SK-N-MC (cell line): ENCODE data around the gene ACBD5.

ENCODE experiments used
- EZH2 ChIP-seq: fragments of 200-600 bp; sonication (generic); IDR thresholded peaks from one replicate; pipeline ENCODE4 v1.6.1; 2017; ENCODE audit warnings: antibody characterized with exemption
- FOXP2 ChIP-seq: optimal IDR thresholded peaks from 2 replicates; pipeline ENCODE3; 2011; ENCODE audit warnings: mild to moderate bottlenecking, moderate library complexity; ENCODE audit not compliant: insufficient read depth; ENCODE audit errors: extremely low read length, control extremely low read depth
- POLR2AphosphoS5 ChIP-seq: IDR thresholded peaks from 2 replicates; pipeline ENCODE4 v1.6.1; 2012; ENCODE audit warnings: mild to moderate bottlenecking, low read depth, low read length, borderline replicate concordance

DNA sequence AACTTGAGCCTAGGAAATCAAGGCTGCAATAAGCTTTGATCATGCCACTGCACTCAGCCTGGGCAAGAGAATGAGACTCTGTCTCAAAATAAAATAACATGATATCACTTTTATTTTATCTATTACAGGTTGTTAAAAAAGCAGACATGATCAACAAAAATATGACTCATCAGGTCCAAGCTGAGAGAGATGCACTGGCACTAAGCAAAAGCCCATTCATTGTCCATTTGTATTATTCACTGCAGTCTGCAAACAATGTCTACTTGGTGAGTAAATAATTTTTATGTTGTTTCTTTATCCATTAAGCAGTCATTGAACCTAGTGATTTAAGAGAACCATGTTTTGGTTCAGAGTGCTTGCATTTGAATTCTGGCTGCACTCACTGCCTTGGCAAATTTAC is 82.2 kb downstream of the ACBD5 start:
- TF ChIP-seq EZH2 (no peak), POLR2AphosphoS5 (no peak), FOXP2 (no peak)
